Activated naive CD8-positive, alpha-beta T cell treated with anti-CD3 and anti-CD28 coated beads for 36 hours (primary cell): ENCODE data around the gene DNASE2. TPM values are rescaled to one million over a fixed set of nuclear protein-coding genes. Genes with fewer than 3 reads are reported as not detected.
"Not testable (repeated sequence)": the region's sequence is repeated elsewhere in the genome, so short reads cannot be mapped to it uniquely, and the experiment has no call there.

Experiments
- DNase-seq: peaks from one replicate; pipeline ENCODE4 v3.0.0; 2021
- H3K27ac Mint-ChIP-seq: one replicate; pipeline ENCODE4 v1.8.0; 2022; ENCODE audit warnings: mild to moderate bottlenecking, moderate library complexity, mixed read lengths
- H3K27me3 Mint-ChIP-seq: one replicate; pipeline ENCODE4 v1.8.0; 2022; ENCODE audit warnings: mild to moderate bottlenecking, mixed read lengths
- H3K36me3 Mint-ChIP-seq: one replicate; pipeline ENCODE4 v1.8.0; 2021; ENCODE audit warnings: mild to moderate bottlenecking, mixed read lengths
- H3K4me1 Mint-ChIP-seq: one replicate; pipeline ENCODE4 v1.8.0; 2021; ENCODE audit warnings: mixed read lengths
- H3K4me3 Mint-ChIP-seq: one replicate; pipeline ENCODE4 v1.8.0; 2022; ENCODE audit warnings: mild to moderate bottlenecking, moderate library complexity, mixed read lengths
- H3K9me3 Mint-ChIP-seq: one replicate; pipeline ENCODE4 v1.8.0; 2022; ENCODE audit warnings: mixed read lengths
- total RNA-seq, 2 experiments: library from RNA; stranded (reverse); gene quantifications; one replicate each; pipeline ENCODE4 v1.2.3, GENCODE V29; 2021

DNASE2 gene
- total RNA-seq, 2 experiments from 2014 or later = 21.5 to 22.2 TPM

DNA sequence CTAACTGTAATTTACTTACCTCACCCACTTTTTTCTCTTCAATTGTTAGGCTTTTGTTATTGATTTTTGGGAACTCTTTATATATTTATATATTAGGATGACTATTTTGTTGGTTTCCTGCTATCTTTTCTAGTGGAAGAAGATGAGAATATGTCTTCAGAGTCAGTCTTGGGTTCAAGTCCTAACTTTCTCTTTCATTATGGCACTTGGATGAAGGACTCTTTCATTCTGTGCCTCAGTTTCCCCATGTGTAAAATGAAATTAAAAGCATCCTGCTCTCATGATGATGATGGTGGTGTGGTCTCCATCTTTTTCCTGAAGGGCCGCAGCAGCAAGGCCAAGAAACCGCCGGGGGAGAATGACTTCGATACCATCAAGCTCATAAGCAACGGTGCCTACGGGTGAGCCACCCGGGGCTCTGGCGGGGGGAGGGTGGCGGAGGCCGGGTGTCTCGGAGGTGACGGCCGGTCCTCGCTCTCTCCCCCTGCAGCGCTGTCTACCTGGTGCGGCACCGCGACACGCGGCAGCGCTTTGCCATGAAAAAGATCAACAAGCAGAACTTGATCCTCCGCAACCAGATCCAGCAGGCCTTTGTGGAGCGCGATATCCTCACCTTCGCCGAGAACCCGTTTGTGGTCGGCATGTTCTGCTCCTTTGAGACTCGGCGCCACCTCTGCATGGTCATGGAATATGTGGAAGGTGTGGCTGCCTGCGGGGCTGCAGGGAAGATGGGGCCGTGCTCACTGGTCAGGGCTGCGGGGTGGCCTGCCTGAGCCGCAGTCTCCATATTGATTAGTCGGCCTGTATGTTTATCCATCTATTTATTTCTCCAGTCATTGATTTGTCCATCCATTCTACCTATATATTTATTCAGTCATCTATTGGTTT is 23.0 kb downstream of the DNASE2 start:
- Mint-ChIP-seq H3K4me3 (no peak overlapping the region), H3K27ac (no peak overlapping the region), H3K27me3 (no peaks in the 10 kb centered on the region), H3K36me3 (no peaks in the 10 kb centered on the region), H3K9me3 (no peaks in the 10 kb centered on the region), H3K4me1 (no peaks in the 10 kb centered on the region)
- no peak for DNase-seq

DNA sequence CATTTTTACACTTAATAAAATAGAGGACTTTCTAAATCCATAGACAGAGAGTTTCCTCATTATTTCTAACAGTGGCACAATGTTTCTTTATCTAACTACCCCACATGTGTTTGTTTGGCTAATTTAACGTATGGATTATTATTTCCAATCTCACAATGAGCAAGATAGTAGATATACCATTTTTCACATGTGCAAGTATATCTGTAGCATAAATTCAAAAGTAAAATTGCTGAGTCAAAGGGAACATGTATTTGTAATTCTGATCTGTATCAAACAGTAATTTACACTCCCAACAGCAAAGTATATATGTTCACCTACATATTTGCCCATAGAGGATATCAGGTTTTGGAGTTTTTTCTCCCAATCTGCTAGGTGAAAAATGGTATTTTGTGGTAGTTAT is 24.6 kb downstream of the DNASE2 start:
- no peak overlapping the region for H3K27ac Mint-ChIP-seq
- no peaks in the 10 kb centered on the region for H3K36me3 Mint-ChIP-seq

DNA sequence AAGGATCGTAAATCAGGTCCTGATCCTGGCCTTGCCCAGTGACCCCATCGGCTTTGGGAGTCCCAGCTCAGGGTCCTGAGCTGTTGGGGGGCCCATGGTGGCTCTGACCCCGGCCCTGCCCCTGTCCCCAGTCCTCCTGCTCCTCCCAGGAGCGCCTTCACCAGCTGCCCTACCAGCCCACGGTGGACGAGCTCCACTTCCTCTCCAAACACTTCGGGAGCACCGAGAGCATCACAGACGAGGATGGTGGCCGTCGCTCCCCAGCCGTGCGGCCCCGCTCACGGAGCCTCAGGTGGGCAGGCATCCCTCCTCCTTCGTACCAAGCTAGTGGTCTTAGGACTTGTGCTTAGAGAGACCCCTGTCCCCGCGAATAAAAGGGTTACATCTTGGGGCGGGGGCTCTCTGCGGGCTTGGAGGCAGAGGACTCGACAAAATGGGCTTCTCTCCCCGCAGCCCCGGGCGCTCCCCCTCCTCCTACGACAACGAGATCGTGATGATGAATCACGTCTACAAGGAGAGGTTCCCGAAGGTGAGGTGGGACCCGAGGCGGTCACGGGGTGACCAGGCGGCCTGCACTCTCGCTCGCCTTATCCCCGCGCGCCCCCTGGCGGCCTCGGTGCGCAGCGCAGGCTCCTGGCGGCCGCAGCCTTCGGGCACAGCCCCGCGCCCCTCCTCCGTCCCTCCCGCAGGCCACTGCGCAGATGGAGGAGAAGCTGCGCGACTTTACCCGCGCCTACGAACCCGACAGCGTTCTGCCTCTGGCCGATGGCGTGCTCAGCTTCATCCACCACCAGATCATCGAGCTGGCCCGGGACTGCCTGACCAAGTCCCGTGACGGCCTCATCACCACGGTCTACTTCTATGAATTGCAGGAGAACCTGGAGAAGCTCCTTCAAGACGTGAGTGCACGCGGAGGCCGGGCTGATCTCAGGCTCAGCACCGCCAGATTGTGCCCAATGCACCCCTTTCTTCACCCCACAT is 33.8 kb downstream of the DNASE2 start:
- Mint-ChIP-seq H3K9me3 (no peaks in the 10 kb centered on the region), H3K36me3 (no peaks in the 10 kb centered on the region), H3K4me1 (peaks cover 7% of the 10 kb centered on the region), H3K27me3 (peaks cover 48% of the 10 kb centered on the region), H3K4me3 (peak overlapping the region; percentile 68), H3K27ac (no peak overlapping the region)
- peak; percentile 90 for DNase-seq

More for the DNA sequence above, 24.6 kb downstream of the DNASE2 start:
- H3K4me1 Mint-ChIP-seq = no peaks in the 10 kb centered on the region
- H3K4me3 Mint-ChIP-seq = no peak overlapping the region
- no peaks in the 10 kb centered on the region for H3K9me3 Mint-ChIP-seq
- no peak for DNase-seq
- H3K27me3 Mint-ChIP-seq = no peaks in the 10 kb centered on the region

DNA sequence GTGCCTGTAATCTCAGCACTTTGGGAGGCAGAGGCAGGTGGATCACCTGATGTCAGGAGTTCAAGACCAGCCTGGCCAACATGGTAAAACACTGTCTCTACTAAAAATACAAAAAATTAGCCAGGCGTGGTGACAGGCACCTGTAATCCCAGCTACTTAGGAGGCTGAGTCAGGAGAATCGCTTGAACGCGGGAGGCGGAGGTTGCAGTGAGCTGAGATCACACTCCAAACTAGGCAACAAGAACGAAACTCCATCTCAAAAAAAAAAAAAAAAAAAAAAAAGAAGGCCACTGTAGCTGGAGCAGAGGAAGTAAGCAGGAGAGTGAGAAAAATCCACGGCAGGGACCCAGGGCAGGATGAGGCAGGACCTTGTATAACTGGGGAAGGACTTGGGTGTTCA is 34.6 kb downstream of the DNASE2 start:
- not testable (repeated sequence) for H3K36me3 Mint-ChIP-seq, DNase-seq, H3K9me3 Mint-ChIP-seq, H3K27ac Mint-ChIP-seq, H3K4me1 Mint-ChIP-seq, H3K4me3 Mint-ChIP-seq
- H3K27me3 Mint-ChIP-seq = peaks cover 54% of the 10 kb centered on the region

DNA sequence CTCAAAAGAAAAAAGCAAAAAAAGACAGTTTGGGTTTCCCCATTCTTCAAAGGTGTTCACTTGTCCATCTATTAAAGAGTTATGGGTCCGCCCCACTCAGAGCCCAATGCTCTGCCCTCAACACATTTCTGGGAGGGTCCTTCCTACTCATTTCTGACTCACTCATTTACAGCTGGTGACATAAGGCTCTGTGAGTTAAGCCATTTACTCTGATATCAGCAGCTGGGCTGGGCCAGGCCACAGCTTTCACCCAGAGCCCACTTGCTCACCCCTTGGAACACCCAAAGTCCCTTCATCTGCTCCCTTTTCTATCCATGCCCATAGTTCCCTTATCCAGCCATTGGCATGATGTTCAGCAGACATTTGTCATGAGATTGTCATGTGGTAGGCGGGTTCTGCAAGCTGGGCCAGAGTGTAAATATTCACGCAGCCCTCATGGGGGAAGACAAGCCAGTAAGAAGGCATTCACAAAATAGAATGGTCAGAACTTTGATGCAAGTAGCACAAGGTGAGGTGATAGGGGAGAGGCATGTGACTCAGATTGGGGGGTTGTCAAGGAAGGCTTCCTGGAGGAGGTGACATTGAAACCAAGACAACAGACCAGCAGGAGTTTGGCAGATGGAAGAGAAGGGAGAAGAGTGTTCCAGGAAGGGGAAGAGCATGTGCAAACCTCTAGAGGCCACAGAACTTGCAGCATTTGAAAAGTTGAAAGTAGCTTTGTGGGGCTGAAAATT is 37.1 kb downstream of the DNASE2 start:
- H3K36me3 Mint-ChIP-seq = no peaks in the 10 kb centered on the region
- no peak for DNase-seq
- H3K27ac Mint-ChIP-seq = no peak overlapping the region
- no peaks in the 10 kb centered on the region for H3K9me3 Mint-ChIP-seq
- peaks cover 79% of the 10 kb centered on the region for H3K27me3 Mint-ChIP-seq
- no peak overlapping the region for H3K4me3 Mint-ChIP-seq
- H3K4me1 Mint-ChIP-seq = peaks cover 18% of the 10 kb centered on the region

DNA sequence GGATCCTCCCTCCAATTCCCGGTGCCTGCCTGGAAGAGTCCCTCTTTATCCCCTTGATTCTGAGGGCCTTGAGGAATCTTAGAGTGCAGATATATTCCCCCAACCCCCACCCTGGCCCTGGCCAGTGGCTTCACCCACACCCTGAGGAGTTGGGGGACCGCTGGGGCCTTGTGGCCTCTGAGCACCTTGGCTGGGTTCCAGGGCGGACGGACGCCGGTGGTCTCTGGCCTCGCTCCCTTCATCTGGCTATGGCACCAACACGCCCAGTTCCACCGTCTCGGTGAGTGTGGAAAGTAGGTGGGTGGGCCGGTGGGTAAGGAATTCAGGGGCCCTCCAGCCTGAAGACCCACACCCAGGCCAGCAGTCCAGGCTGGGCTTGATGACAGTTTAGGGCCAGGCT is 37.9 kb downstream of the DNASE2 start:
- Mint-ChIP-seq H3K4me3 (no peak overlapping the region), H3K36me3 (no peaks in the 10 kb centered on the region), H3K9me3 (no peaks in the 10 kb centered on the region), H3K27ac (no peak overlapping the region), H3K4me1 (peaks cover 20% of the 10 kb centered on the region), H3K27me3 (peaks cover 83% of the 10 kb centered on the region)
- no peak for DNase-seq

DNA sequence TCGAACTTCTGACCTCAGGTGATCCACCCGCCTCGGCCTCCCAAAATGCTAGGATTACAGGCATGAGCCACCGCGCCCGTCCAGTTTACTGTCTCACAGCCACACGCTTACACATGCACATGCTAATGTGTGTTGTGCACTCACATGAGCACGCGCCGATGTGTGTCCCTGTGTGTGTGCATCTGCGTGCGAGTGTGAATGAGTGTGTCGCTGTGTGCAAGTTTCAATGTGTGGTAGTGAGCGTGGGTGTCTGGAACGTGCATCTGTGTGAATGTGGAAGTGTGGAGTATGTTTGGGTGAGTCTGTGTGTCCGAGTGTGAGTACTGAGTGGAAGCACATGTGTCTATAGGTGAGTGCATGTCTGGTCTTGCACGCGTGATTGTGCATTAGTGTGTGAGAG is 38.7 kb downstream of the DNASE2 start:
- Mint-ChIP-seq H3K36me3 (no peaks in the 10 kb centered on the region), H3K27me3 (peaks cover 82% of the 10 kb centered on the region), H3K4me3 (no peak overlapping the region), H3K4me1 (peaks cover 17% of the 10 kb centered on the region), H3K9me3 (no peaks in the 10 kb centered on the region), H3K27ac (no peak overlapping the region)
- no peak for DNase-seq

DNA sequence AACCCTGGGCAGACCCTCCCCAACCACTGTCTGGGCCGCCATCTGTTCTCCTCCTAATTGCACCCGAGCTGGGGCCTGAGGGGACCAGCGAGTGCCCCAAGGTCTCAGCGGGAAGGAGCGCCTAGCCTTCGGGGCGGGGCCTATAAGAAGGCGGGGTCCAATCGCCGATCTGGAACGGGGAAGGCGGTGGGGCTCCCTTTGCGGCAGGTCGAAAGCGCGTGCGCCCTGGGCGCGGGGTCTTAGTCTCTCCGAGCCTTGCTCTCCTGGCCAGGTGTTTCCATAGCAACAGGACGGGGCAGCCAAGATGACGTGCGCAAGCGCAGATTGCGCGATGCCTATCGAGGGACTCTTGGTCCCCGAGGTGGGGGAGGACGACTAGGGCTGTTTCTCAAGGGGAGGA is 40.2 kb downstream of the DNASE2 start:
- no peak overlapping the region for H3K27ac Mint-ChIP-seq

DNA sequence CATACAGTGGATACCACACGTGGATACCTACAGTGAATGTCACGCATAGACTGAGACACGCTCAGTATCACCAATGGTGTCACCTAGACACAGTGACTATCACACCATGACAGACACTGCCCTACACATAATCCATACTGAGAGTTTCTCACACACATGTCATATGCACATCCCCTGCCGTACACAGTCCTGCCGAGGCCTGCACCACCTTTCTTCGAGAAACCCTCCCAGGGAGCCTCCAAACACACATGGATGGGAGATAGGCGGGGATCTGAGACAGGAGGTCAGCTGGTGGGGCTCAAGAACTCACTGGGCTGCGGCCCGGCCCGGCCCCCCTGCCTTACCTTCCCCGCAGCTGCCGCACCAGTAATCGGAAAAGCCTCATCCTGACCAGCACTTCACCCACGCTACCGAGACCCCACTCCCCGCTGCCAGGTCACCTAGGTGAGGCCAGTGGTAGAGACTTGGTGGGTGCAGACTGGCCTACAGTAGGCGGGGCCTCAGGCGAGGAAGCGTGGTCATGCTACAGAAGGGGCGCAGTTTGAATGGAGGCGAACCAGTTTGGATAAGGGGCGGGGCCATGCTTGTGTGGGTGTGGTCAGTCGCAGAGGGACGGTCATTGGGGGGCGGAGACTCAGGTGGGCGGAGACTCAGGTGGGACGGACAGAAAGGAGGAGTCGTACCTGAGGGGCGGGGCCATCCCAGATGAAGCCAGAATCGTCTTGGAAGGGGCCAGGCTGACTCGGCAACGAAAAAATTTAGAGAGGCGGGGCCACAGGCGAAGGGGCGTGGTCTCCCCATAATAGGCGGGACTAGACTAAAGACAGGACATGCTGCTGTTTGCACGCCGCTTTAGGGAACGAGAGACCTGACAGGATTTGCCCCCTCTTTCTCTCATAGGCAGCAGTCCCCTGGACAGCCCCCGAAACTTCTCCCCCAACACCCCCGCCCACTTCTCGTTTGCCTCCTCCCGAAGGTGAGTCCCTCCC is 40.9 kb downstream of the DNASE2 start:
- Mint-ChIP-seq H3K9me3 (no peaks in the 10 kb centered on the region), H3K27ac (no peak overlapping the region), H3K27me3 (peaks cover 89% of the 10 kb centered on the region), H3K36me3 (no peaks in the 10 kb centered on the region), H3K4me3 (no peak overlapping the region), H3K4me1 (peaks cover 18% of the 10 kb centered on the region)
- peak; percentile 67 for DNase-seq

More for the DNA sequence above, 40.2 kb downstream of the DNASE2 start:
- Mint-ChIP-seq H3K36me3 (no peaks in the 10 kb centered on the region), H3K4me1 (peaks cover 18% of the 10 kb centered on the region), H3K4me3 (no peak overlapping the region), H3K9me3 (no peaks in the 10 kb centered on the region), H3K27me3 (peaks cover 85% of the 10 kb centered on the region)
- DNase-seq = peak; percentile 26

DNA sequence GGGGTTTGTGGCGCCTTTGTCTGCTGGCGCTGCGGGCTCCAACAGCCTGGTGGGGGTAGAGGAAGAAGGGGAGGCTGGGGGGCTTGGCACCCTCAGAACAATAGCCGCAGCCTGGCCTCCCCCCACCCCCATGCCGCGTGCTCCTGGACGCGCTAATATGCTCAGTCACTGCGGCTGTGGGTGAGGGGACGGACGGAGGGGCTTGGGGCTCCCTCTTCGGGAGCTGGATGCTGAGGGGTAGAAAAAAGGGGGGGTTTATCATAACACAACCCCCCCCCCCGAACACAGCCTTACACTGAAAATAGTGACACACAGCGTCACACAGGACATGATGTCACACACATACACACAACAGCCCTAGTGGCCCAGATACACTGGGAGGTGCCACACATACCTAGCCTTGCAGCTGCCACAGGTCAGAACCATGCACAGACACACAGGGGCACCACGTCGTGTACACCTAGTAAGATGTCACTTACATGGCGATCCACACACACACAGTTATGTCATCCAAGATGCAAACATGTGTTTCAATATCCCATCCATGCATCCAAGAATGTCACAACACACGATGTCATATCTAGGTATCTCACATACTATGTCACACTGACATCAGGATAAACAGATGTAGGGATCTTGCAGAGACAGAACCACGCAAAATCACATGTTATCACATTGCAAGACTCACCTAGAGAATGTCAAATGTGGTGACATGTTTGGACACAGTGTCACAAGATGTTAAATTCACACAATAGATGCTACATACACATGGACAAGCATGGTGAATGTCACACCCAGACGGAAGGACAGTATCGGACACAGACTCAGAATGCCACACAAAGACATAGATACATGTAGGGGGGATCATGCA is 42.1 kb downstream of the DNASE2 start:
- Mint-ChIP-seq H3K4me3 (peak overlapping the region; percentile 52), H3K9me3 (no peaks in the 10 kb centered on the region), H3K4me1 (peaks cover 23% of the 10 kb centered on the region), H3K36me3 (no peaks in the 10 kb centered on the region), H3K27ac (no peak overlapping the region), H3K27me3 (peaks cover 92% of the 10 kb centered on the region)
- no peak for DNase-seq

DNA sequence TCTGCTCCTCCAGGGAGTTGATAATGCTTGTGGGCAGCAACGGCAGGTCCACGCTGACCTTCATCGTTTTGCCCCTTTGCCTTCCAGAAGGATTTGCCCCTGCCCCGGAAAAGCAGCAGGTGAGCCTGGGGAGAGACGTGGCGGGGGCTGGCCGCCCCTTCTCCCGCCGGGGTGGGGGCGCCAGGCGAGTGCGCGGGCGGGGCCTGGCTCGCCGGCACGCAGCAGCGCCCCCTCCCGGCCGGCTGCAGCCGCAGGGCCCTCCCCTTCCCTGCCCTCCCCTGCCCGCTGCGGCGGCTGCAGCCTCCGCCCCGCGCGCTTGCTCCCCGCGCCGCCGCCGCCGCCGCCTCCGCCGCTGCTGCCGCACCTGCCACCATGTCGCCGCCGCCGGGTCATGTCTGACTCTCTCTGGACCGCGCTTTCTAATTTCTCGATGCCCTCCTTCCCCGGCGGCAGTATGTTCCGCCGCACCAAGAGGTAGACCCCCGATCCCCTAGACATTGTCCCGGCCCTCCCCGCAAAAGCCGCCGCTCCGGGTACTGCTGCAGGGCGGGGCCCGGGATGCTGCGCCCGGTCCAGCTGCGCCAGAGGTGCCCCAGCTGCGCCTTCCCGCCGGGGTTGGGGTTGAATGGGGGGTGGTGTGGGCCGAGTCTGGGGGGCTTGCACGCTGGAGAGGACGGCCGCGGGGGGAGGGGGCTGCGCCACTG is 42.9 kb downstream of the DNASE2 start, which contains the start of gene MAST1:
Gene MAST1, plus strand, starts transcription at position 334 of the 704 bp plus-strand sequence. Its CDS starts 58 bp downstream, at position 392.
- DNase-seq = peak; percentile 72
- Mint-ChIP-seq H3K4me3 (peak within 1 kb of the TSS; percentile 52), H3K27ac (no peak within 1 kb of the TSS), H3K9me3 (no peaks in the 10 kb centered on the region), H3K27me3 (peaks cover 85% of the 10 kb centered on the region), H3K4me1 (peaks cover 23% of the 10 kb centered on the region), H3K36me3 (no peaks in the 10 kb centered on the region)

DNA sequence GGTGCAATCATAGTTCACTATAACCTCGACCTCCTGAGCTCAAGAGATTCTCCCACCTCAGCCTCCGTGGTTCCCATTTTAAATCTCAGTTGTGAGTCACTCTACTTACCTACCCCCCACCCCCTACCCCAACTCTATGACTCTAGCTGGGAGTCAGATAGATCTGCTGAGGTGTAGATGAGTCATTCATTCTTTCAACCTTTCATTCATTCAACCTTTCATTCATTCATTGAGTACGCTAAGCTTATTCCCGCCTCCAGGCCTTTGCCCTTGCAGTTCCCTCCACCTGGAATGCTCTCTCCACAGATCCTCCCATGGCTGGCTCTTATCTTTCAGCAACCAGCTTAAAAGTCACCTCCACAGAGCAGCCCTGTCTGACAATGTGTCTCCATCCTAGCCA is 44.0 kb downstream of the DNASE2 start:
- H3K27ac Mint-ChIP-seq = no peak overlapping the region
- H3K36me3 Mint-ChIP-seq = no peaks in the 10 kb centered on the region
- H3K4me3 Mint-ChIP-seq = no peak overlapping the region
- H3K9me3 Mint-ChIP-seq = no peaks in the 10 kb centered on the region
- peaks cover 90% of the 10 kb centered on the region for H3K27me3 Mint-ChIP-seq
- no peak for DNase-seq
- peaks cover 29% of the 10 kb centered on the region for H3K4me1 Mint-ChIP-seq
